DMS114 treated with DMSO at 0.1 percent for 48 hours (cell line): Measurements from ENCODE around the gene EML3.
A peak's percentile ranks its signal among the peaks of the same experiment; 100 is the strongest.
"Not testable (repeated sequence)": the region's sequence is repeated elsewhere in the genome, so short reads cannot be mapped to it uniquely, and the experiment has no call there.

Experiments used
- DNase-seq: peaks from one replicate; lab custom pipeline; 2025; ENCODE audit not compliant: unreplicated experiment; lab: John Stamatoyannopoulos, UW

Gene EML3

DNA sequence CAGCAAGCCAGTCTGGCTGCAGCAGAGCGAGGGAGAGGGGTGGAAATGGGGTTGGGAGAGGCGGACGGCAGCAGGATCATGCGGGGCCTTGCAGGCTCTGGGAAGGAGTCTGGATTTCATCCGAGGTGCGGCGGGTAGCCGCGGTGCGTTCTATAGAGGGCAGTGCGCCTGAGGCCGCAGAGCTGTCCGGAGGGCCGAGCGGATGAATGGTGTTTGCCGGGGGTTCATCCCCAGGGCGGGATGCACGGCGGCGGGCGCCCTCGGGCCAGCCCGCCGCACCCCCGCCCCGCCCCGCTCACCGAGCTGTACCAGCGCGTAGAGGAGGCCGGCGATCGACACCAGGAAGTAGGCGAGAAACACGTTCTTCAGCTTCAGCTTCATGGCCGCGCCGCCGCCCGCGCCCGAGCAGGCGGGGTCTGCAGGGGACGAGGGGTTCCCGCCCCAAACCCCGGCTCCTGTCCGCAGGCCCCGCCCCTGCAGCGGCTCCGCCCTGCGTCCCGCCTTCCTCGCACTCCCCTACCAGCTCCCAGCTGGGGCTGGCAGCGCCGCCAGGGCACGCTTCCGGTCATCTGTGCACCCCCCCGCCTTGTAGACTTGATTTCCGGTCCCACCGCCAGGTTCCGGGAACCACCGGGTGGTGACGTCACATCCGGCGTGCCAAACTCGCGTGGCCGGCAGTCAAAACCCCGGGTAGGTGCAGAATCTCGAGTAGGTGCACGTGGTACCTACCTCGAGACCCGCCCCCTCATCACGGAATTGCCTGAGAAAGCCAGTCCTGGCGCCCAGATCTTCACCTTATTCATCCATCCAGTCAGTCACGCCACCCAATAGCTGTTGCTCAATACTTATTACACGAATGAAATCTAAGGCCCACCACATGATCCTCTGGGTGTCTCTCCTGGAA is 9.2 kb upstream of the EML3 start, which contains the start of gene B3GAT3:
Gene B3GAT3 (minus strand): TSS at position 420 of the 904 bp plus-strand sequence. CDS start 39 bp downstream, at position 381.
- peak; percentile 97 for DNase-seq

DNA sequence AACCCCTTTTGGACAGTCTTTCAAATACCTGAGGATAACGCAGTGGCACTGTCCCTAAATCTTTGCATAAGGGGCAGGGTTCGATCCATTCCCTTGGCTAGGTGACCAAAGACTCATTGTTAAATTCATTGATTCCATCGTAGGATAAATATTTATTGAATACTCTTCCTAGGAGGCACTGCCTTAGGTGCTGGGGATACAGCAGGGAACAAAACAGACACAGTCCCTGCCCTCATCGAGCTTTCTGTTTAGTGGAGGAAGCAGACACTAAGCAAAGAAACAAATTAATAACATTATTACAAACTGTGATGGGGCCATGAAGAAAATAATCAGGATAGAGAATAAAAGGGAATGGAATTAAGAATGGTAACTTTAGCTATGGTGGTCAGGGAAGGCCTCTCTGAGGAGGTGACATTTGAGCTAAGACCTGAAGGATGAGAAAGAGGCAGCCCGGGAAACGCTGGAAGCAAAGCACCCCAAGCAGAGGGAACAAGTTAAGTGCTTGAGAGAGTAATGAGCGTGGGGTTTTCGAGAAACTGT is 8.5 kb upstream of the EML3 start:
- DNase-seq: no peak

DNA sequence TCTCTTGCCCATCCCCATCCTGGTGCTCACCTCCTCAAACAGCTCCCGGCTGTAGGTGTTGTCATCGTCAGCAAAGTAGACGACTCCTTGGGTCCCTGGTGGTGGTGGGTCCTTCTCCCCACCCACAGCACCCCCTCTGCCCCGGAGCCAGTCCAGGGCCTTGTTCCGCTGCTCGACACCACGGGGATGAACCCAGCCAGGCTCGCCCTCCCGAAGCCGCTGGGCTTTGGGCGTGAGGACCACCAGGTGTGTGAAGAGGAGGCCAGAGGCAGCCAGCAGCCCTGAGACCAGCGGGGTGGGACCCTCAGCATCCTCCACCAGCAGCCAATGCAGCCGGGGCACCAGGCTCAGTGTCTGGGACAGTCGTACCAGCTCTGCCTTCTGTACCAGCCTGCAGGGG is 4.4 kb upstream of the EML3 start:
- DNase-seq: not testable (repeated sequence)

DNA sequence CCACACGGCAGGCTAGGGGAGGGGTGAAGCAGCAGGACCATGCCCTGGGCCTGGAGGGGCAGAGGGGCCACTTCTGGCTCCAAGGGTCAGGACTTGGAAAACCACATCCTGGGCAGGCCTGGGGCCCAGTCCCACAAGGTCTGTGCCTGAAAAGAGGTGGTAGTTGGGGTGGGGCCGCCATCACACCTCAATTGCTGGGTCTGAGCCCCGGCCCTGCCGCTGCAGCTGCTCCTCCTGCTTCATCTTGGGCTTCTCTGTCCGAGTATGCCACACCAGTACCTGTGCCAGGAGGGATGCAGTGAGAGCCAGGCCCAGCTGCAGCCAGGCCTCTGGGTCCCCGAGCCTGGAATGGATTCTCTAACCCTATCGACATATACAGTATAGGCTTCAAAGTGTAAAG is 2.9 kb upstream of the EML3 start:
- DNase-seq: no peak

DNA sequence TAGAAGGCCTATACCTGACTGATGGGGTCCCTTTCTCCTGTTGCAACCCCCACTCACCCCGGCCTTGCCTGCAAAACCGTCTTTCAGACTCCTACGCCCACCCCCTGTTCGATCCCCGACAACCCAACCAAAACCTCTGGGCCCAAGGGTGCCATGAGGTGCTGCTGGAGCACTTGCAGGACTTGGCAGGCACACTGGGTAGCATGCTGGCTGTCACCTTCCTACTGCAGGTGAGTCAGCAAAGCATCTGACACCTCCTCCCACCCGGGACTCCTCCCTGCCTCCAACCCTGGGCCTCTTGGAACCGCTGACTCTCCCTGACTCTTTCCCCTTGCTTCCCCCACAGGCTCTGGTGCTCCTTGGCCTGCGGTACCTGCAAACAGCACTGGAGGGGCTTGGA is 1.7 kb upstream of the EML3 start:
- no peak for DNase-seq

DNA sequence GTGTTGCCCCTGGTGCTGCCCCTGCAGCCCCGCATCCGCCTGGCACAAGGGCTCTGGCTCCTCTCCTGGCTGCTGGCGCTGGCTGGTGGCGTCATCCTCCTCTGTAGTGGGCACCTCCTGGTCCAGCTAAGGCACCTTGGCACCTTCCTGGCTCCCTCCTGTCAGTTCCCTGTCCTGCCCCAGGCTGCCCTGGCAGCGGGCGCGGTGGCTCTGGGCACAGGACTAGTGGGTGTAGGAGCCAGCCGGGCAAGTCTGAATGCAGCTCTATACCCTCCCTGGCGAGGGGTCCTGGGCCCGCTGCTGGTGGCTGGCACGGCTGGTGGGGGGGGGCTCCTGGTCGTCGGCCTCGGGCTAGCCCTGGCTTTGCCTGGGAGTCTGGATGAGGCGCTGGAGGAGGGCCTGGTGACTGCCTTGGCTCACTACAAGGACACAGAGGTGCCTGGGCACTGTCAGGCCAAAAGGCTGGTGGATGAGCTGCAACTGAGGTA is 760 bp upstream of the EML3 start:
- DNase-seq: no peak

DNA sequence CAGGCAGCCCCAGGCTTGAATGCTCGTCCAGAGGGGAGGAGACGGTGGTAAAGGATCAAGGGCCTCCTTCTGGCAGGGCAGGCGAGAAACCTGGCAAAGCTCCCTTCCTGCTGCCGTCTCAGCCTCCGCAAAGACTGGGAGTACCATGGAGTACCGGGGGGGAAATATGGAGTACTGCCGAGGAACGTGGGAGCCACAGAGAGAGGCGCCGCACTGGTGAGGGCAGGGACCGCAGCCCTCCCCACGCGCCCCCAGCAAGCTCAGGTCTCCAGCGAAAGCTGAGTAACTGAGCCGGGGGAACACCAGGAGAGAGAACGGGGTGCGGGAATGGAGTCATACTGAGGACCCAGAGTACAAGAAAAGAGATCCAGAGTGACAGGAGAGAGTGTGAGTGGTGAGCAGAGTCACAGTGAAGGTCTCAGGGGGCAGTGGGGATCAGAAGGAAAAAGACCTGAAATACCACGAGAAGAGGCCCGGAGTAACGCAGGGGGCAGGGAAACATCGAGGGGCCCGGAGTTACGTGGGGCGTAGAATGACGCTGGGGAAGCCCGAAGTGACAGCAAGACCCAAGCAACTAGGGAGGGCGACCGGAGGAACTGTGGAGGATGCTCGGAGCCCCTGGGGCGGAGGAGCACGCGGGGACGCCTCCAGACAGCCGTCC is 740 bp downstream of the EML3 start:
- DNase-seq: no peak

DNA sequence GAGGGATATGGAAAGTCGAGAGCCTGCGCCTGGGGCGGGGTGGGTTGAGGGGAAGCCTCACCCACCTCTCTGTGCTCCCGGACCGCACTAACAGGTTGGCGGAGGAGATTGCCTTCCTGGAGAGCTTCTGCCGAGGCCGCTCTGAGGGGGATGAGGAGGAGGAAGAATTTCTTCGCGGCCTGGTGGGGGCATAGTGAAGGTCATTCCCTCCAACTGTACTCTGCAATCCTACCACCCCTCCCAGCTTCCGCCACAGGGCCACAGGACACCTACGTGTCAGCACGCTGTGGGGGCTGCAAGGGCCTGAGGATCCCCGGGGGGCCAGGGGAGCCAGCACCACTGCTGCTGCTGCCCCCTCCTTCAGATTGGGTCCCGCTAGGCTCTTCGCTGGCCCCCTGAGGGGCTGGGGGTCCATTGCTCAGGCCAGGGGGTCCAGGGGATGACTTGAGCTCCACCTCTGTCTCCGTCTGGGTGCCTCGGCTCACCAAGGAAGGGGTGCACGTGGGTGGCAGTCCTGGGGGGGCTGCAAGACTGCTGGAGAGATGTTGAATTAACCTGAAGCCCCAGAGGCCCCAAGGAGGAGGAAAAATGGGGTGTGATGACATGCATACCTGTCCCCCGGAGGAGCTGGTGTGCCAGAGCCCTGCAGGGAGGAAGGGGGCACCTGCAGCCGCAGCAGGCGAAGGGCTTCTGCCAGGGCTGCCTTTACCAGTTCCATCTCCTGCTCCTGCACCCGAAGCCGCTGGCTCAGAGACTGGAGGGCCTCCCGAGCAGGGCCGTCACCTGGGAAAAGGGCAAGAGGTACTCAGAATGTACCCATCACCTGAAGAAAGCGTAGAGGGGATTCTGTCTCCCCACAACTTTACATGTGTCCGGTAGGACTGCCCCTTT is 1.5 kb downstream of the EML3 start:
- DNase-seq: no peak

DNA sequence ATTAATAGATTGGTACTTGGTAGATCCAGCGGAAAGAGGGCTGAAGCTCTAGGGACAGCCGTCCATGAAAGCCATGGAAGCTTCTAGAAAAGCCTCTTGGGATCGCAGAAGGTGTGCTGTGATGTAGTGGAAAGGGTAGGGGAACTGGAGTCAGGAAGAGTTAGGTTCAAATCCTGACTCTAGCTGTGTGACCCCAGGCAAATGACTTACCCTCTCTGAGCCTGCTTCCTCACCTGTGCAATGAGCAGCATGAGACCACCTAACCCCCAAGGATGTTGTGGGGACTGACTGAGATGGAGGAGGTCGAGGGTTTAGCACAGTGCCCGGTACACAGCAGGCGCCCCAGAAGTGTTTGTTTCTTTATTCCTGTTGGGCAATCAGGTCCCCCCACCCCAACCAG is 2.2 kb downstream of the EML3 start:
- no peak for DNase-seq

DNA sequence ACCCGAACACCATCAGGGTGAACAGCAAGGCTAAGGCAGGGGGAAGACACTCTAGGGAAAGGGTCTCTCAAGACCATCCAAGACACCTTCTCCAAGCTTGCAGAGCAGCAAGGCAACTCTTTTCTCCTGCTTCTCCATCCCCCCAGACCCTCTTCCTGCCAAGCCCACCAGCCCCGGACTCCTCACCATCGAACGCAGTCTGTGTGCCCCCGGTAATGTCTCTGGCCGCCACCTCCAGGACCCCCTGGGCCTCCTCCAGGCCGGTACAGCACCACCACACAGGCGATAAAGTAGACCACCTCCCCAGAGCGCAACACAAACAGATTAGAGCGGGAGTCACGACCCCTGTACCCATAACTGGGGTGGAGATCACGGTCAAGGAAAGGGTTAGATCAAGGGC is 3.8 kb downstream of the EML3 start:
- no peak for DNase-seq

DNA sequence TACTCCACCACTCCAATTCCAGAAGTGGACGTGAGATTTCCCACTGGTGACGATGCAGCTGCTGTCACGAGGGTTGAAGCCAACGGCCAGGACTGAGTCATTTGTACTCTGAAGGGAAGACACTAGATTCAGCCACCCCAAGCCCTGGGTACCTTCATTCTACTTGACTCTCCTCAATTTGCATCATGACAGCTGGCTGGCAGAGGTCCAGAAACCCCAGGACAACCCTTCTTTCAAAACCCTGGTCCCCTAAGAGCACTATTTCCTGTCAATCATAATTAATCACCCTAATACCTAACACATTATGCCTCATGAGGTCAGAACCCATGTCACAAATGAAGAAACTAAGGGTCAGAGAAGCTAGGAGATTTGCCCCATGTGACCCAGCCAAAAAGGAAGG is 4.9 kb downstream of the EML3 start:
- no peak for DNase-seq

DNA sequence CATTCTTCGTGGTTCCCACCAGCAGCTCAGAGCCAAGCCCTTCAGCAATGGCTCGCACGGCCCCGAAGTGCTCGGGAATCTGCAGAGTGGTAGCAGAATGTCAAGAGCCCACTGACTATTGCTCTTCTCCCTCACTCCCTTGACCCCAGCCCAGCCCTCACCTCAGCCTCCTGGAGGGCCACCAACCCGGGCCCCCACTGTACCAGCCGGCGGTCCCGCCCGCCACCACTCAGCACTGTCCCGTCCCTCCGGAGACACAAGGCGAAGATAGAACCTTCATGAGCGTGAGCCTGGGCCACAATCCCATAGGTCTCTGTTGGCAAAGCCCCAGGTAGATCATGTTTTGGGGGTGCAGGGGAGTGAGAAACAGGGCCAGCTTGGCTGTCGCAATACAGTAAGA is 6.7 kb downstream of the EML3 start:
- no peak for DNase-seq

DNA sequence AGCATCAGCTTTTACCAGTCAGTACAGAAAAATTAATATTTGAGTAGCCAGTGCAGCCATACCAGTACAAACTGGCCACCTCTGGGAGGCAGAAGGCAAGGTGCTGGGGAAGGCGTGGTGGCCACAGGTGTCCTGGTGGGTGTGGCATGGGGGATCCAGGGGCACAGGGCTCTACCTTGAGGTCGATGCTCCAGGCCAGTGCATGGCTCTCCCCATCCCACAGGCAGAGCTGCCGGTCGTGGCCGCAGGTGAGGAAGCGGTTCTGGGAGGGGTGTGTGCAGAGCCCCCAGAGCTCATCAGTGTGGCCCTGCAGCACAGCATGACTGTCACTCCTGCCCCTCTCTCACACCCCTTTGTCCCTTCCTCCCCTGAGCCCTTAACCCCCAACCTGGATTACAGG is 7.1 kb downstream of the EML3 start:
- DNase-seq: no peak

DNA sequence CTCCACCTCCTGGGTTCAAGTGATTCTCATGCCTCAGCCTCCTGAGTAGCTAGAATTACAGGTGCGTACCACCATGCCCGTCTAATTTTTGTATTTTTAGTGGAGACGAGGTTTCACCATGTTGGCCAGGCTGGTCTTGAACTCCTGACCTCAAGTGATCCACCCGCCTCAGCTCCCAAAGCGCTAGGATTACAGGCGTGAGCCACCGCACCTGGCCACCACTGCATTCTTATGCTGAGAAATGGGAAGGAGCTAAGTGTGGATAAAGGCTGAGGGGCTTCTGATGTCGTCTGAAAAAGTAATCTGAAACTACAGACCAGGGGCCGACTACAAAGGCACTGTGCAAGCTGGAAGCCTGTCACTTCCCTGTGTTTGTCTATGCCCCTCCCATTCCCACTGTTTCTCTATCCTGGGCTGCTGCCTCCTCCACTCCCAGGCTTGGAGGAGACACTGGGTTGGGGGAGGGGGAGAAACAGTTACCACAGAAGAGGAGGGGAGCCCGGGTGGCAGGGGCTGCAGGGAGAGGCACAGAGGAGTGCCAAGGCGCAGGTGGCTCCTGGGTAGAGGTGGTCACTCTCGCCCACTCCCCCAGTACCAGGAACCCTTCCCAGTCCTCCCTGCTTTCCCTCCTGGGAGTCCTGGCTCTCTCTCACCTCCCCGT is 8.0 kb downstream of the EML3 start:
- no peak for DNase-seq

DNA sequence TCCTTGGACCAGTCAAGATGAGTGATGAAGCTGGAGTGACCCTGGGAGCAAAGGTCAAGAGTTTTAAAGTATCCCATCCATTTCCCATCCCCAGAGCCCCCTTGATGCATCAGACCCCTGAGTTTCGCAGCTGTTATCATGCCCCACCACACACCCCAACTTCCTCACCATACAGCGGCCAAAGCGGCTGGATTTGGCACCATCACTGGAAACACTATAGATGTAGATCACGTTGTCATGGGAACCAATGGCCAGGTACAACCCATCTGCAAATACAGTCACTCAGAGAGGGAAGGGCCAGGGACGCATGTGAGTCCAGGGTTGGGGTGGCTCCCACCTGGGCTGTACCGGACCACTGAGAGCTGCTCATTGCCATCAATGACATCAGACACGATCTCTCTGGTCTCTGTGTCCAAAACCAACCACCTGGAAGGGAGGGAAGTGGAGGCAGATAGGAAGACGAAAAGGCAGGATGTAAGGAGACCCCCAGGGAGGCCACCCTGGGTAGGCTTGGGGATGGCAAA is 8.7 kb downstream of the EML3 start:
- no peak for DNase-seq

DNA sequence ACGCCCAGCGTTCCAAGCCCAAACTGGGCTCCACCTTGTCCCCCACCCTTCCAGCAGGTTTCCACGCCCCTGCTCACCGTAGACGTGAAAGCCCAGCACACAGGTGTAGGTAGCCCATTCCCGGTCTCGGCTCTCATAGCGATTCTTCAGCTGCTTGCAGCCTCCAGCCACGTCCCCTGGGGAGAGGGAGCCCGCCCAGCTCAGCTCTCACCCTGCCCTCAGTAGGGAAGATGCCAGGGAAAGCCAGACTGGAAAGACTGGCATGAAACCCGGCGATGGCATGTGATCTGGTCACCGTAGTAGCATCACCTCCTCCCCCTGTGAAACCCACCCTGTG is 9.5 kb downstream of the EML3 start:
- no peak for DNase-seq

DNA sequence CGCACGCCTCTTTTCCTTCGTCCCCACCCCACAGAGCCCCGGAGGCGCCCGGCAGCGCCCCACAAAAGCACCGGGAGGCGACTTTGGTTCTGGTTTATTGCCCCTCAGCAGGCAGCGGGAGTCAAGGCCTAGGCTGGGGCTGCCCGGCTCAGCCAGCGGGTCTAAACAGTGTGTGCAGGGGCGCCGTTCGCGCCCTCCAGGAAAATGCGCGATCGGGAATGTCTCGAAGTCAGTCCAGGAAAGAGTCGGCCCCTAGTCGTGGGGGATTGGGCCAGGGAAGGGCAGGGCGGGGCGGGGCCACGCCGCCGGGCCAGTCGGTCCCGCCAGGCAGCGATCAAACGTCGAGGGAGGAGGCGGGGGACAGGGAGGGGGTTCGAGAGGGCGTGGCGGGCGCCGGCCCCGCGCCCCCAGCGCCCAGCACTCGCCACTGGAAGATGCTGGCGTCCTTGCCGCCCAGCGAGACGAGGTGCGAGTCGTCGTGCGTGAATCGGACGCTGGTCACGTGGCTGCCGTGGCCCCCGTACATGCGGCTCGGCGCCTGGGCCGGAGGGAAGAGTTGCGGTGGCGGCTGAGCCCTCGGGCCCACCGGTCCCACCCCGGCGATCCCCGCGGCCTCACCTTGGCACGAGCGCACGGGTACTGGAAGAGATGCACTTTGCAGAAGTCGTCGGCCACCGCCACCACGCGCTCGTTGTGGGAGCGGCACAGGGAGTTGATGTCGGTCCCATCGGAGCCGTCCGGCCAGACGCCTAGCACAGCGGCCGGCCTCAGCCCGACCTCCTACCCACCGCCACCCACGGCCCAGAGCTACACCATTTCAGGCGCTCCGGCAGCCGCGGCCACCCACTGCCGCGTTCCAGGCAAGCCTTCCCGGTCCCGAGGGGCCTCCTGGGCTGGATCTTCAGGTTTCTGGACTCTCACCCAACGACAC is 10.2 kb downstream of the EML3 start:
- no peak for DNase-seq

DNA sequence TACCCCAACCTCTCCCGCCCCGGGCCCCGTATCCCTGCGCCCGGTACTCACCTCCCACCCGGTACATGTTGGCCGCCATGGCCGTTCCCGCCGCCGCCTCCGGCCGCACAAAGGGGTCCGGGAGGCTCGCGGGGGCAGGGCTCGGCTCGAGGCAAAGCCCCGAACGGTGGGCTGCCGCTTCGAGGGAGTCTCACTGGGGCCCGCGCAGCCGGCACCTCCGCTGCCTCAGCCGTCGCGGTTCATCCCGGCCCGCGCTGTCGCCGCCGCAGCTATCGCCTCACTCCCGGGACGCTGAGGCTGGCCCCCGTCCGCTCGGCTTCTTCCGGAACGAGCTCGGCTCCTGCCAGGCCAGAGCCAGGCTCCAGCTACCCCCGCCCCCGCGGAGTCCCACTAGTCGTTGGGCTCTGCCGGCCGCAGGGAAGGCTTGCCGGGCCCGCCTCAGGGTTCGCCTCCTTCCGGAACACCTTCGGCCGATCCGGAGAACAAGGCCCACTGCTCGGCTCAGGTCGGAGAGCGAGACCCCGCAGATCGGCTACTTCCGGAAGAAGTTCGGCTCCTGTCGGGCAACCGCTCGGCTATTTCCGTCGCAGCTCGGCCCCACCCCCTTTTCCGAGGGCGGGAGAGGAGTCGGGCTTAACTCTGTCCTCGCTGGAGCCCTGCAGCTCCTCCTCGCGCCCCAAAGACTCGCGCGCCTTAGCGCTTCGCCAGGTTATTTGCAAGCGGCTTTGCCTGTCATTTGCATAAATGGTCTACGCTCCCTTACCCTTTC is 11.0 kb downstream of the EML3 start, which contains the start of gene MTA2:
Gene MTA2 (minus strand): TSS at position 494 of the 769 bp plus-strand sequence. CDS start 415 bp downstream, at position 79.
- DNase-seq: peak; percentile 94

DNA sequence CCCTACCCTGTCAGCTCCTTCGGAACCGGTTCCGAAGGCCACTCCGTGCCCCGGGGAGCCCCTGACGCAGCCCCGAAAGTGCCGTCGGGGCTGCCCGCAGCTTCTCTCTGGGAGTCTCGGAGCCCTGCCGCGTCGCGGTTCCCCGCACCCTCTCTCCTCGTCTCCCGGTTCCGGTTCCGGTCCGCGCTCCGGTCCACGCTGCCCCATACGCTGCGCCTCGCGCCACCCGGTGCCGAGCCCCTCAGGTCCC is 11.5 kb downstream of the EML3 start:
- no peak for DNase-seq
